ENCODE results near the gene KDM8. TPM values are rescaled to one million over a fixed set of nuclear protein-coding genes. Genes with fewer than 3 reads are reported as not detected.

Gene KDM8
- total RNA-seq (1 to 10 TPM; 4.2 to 7.2 TPM), polyA plus RNA-seq (ENCODE audit: insufficient read length in 2 of 2) (1 to 10 TPM; 9.2 to 9.7 TPM)
- long read RNA-seq, donor 1, partial matches to known transcripts = 0 of 2 reads
- long read RNA-seq, donor 1, other reads (novel, unspliced or antisense) = 0 of 2 reads
- long read RNA-seq, donor 2, partial matches to known transcripts = 0 of 1 reads
- long read RNA-seq, donor 2, other reads (novel, unspliced or antisense) = 0 of 1 reads
- long read RNA-seq, donor 3, partial matches to known transcripts = 29 of 52 reads
- long read RNA-seq, donor 3, other reads (novel, unspliced or antisense) = 23 of 52 reads
- long read RNA-seq, donor 4, partial matches to known transcripts = 0 of 1 reads
- long read RNA-seq, donor 4, other reads (novel, unspliced or antisense) = 0 of 1 reads

DNA sequence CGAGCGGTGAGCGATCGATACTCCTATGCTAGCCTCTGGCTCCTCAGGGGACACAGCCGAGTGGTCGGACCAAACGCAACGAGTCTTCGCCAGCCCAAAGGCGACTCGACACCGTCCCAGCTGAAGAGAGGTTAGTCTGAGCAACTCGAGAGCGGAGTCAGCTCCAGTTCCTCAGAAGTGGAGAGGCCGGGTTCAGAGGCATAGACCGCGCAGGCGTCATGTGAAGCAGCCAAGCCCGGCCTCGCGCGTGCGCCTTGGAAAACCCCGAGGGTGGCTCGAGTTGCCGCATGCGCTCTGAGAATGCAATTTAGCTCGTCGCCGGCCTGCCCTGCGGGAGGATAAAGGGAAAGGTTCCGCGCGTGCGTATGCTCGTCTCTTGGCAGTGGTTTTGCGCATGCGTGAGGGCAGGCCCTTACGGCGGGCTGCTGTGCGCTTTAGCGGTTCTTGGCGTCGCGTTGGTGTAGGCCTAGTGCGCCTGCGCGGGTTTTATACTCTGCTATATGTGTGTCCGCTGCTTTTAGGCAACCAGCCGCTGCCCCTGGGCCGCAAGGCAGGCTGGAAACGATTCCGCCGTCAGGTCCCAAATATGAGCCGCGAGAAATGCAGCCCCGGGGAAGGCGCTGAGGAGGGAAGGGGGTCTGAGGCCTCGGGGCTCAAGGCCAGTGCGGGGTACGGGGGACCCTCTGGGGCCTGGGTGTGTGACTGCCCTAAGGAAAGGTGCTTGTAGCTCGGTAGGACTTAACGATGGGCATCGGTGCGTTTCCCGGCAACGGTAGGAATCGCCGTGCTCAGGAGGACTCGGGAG lies at the start of gene KDM8:
Gene KDM8, plus strand, starts transcription at position 20 of the 805 bp plus-strand sequence. CDS start 6,598 bp downstream, outside the sequence.
- peaks cover 17% of the 10 kb centered on the region for H3K4me1 ChIP-seq (ENCODE audit: control insufficient read depth, insufficient read depth, low read length)
- H3K27me3 ChIP-seq (ENCODE audit: control insufficient read depth, insufficient read depth, low read length) = no peaks in the 10 kb centered on the region
- peak within 1 kb of the TSS; percentile 95 for H3K4me3 ChIP-seq (ENCODE audit: low read depth, low read length)
- 0% methylated on average over 70 of the region's 70 CpGs for WGBS (ENCODE audit: insufficient coverage)
- H3K9me3 ChIP-seq (ENCODE audit: control insufficient read depth, insufficient read depth, low read length) = no peaks in the 10 kb centered on the region
- no peaks in the 10 kb centered on the region for H3K36me3 ChIP-seq (ENCODE audit: control insufficient read depth, insufficient read depth, low read length)
- DNase-seq (ENCODE audit: low read depth in 4 of 6, low spot score in 6 of 6) = peak; percentile 99 to 100 (median 100)
- peak within 1 kb of the TSS; percentile 99 for H3K27ac ChIP-seq (ENCODE audit: low read depth, low read length)

DNA sequence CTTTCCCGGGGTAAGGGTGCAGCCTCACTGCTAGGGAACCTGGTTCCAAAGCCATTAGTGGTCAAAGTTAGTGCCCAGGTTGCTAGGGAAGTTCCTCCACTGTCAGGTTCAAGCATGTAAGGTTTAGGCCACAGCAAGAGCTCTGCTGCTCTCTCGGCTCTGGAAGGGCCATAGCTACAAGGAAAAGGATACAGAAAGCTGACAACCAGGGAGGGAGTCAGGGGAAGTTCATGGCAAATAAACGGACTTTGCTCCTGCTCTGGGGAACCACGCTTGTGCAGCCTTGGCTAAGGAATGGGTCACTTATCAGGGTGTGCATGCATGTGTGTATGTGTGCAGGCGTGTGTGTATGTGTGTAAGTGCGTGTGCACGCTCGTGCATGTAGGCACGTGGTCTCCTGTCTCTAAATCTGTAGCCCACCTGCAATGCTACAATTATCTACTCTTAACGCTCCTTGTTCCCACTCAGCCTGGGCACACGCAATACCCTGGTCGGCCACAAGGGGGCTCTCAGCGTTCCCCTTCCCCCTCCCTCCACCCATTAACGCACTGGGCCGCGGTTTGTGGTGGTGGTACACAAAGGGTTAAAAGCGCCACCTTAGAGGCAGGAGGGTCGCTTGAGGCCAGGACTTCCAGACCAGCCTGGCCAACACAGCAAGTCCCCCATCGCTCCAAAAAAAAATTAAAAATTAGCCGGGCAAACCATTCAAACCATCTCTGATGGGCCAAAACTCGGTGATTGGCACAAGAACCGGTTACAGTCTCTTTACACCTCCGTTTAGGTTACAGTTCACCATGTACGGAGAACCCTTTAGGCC lies 48.4 kb upstream of the KDM8 start:
- Histone ChIP-seq H3K9me3 (ENCODE audit: control insufficient read depth, insufficient read depth, low read length) (no peaks in the 10 kb centered on the region), H3K27ac (ENCODE audit: low read depth, low read length) (no peak overlapping the region), H3K4me1 (ENCODE audit: control insufficient read depth, insufficient read depth, low read length) (peaks cover 5% of the 10 kb centered on the region), H3K27me3 (ENCODE audit: control insufficient read depth, insufficient read depth, low read length) (no peaks in the 10 kb centered on the region), H3K4me3 (ENCODE audit: low read depth, low read length) (no peak overlapping the region), H3K36me3 (ENCODE audit: control insufficient read depth, insufficient read depth, low read length) (no peaks in the 10 kb centered on the region)
- WGBS (ENCODE audit: insufficient coverage) = 31% methylated on average over 12 of the region's 24 CpGs
- peak in 2 of 6 donors; percentile 54 to 62 for DNase-seq (ENCODE audit: low read depth in 4 of 6, low spot score in 6 of 6)

DNA sequence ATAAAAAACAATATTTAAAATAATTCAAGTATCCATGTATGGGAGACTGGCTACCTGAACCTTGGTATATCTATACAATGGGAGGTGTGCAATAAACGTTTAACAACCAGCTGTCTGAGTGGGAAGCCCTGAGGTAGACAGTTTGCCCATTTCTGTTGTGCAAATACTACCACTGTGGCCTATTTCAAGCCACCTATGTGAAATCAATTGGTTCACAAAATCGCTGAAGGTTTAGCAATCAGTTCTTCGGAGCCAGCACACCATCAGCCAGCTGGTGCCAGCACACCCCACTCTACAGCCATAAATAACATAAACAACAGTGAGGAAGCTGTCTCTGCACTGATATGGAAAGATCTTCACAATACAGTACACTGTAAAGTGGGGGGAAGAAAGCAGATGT lies 46.7 kb upstream of the KDM8 start:
- DNase-seq (ENCODE audit: low read depth in 4 of 6, low spot score in 6 of 6) = peak in 1 of 6 donors; percentile 74
- Histone ChIP-seq H3K36me3 (ENCODE audit: control insufficient read depth, insufficient read depth, low read length) (no peaks in the 10 kb centered on the region), H3K9me3 (ENCODE audit: control insufficient read depth, insufficient read depth, low read length) (no peaks in the 10 kb centered on the region), H3K27me3 (ENCODE audit: control insufficient read depth, insufficient read depth, low read length) (no peaks in the 10 kb centered on the region), H3K4me1 (ENCODE audit: control insufficient read depth, insufficient read depth, low read length) (peaks cover 5% of the 10 kb centered on the region), H3K4me3 (ENCODE audit: low read depth, low read length) (no peak overlapping the region), H3K27ac (ENCODE audit: low read depth, low read length) (no peak overlapping the region)
- WGBS (ENCODE audit: insufficient coverage) = 20% methylated on average over 1 of the region's 3 CpGs

DNA sequence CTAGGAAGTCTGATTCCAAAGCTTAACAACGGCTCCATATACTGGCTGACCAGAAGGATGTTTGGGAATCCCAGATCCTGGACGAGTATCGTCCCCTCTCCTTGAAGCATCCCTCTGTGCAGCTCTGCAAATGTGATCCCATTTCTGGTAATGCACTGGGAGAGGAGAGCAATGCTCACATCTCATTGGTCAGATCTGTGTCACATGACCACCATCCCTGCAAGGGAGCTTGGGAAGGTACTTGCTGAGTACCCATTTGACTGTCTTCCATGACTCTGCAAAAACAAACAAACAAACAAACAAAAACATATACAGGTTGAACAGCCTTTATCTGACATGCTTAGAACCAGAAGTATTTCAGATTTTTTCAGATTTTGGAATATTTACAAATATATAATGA lies 41.9 kb upstream of the KDM8 start:
- Histone ChIP-seq H3K27me3 (ENCODE audit: control insufficient read depth, insufficient read depth, low read length) (no peaks in the 10 kb centered on the region), H3K4me3 (ENCODE audit: low read depth, low read length) (no peak overlapping the region), H3K27ac (ENCODE audit: low read depth, low read length) (no peak overlapping the region), H3K4me1 (ENCODE audit: control insufficient read depth, insufficient read depth, low read length) (no peaks in the 10 kb centered on the region), H3K36me3 (ENCODE audit: control insufficient read depth, insufficient read depth, low read length) (no peaks in the 10 kb centered on the region), H3K9me3 (ENCODE audit: control insufficient read depth, insufficient read depth, low read length) (peaks cover 3% of the 10 kb centered on the region)
- WGBS (ENCODE audit: insufficient coverage) = 80% methylated on average over 2 of the region's 3 CpGs
- no peak for DNase-seq (ENCODE audit: low read depth in 4 of 6, low spot score in 6 of 6)

DNA sequence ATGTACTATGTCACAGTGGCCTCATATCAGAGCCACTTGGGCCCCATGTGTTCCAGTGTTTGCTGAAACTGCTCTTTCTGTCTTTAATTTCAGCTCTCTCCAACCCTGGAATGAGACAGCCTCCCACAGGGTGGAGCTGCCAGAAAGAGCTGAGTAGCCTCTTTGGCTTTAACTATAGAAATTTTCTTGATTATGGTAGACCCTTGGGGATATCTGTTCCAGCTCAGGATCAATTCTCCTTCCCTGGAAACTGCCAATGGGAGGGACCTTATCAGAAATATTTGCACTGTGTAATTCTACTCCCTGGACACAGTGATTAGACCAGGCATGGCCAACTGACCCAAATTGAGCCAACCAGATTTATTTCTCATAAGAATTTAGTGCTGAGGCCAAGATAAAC lies 39.0 kb upstream of the KDM8 start:
- DNase-seq (ENCODE audit: low read depth in 4 of 6, low spot score in 6 of 6) = no peak
- no peaks in the 10 kb centered on the region for H3K27me3 ChIP-seq (ENCODE audit: control insufficient read depth, insufficient read depth, low read length)
- no peaks in the 10 kb centered on the region for H3K36me3 ChIP-seq (ENCODE audit: control insufficient read depth, insufficient read depth, low read length)
- no peak overlapping the region for H3K27ac ChIP-seq (ENCODE audit: low read depth, low read length)
- peaks cover 3% of the 10 kb centered on the region for H3K9me3 ChIP-seq (ENCODE audit: control insufficient read depth, insufficient read depth, low read length)
- no peaks in the 10 kb centered on the region for H3K4me1 ChIP-seq (ENCODE audit: control insufficient read depth, insufficient read depth, low read length)
- no peak overlapping the region for H3K4me3 ChIP-seq (ENCODE audit: low read depth, low read length)

DNA sequence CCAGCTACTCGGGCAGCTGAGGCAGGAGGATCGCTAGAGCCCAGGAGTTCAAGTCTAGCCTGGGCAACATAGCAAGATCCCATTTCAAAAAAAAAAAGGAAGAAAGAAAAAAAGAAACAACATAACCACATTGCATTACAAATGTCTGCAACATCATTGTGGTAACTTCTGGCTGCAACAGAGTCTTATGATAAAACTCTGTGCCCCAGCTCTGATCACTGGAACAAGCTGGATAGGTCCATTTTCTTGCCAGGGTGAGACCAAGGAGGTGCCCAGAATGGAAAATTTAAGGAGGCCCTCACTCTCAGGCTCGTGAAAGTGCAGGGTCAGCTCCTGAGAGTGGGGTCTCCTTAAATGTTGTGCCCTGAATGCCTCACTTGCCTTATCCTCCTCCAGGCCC lies 37.8 kb upstream of the KDM8 start:
- Histone ChIP-seq H3K4me3 (ENCODE audit: low read depth, low read length) (no peak overlapping the region), H3K36me3 (ENCODE audit: control insufficient read depth, insufficient read depth, low read length) (no peaks in the 10 kb centered on the region), H3K27me3 (ENCODE audit: control insufficient read depth, insufficient read depth, low read length) (no peaks in the 10 kb centered on the region), H3K9me3 (ENCODE audit: control insufficient read depth, insufficient read depth, low read length) (peaks cover 3% of the 10 kb centered on the region), H3K4me1 (ENCODE audit: control insufficient read depth, insufficient read depth, low read length) (no peaks in the 10 kb centered on the region), H3K27ac (ENCODE audit: low read depth, low read length) (no peak overlapping the region)
- DNase-seq (ENCODE audit: low read depth in 4 of 6, low spot score in 6 of 6) = no peak
- WGBS (ENCODE audit: insufficient coverage) = 80% methylated on average over 1 of the region's 3 CpGs

DNA sequence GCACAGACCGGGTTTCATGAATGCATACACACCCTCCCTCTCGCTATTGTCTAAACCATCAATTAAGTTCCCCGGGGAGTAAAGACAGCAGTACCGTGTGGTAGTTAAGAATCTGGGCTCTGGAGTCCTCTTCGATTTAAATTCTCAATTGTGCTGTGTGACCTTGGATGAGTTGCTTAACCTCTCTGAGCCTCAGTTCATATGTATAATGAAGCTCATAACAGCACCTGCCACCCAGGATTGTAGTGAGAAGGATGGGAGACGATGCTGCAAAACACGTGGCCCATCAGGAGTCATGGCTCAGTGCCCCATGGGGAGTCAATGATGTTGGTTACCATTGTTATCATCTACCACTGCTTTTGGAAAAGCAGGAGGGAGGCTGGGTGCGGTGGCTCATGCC lies 34.5 kb upstream of the KDM8 start:
- no peaks in the 10 kb centered on the region for H3K36me3 ChIP-seq (ENCODE audit: control insufficient read depth, insufficient read depth, low read length)
- no peaks in the 10 kb centered on the region for H3K27me3 ChIP-seq (ENCODE audit: control insufficient read depth, insufficient read depth, low read length)
- H3K4me3 ChIP-seq (ENCODE audit: low read depth, low read length) = no peak overlapping the region
- 100% methylated on average over 1 of the region's 8 CpGs for WGBS (ENCODE audit: insufficient coverage)
- peaks cover 2% of the 10 kb centered on the region for H3K9me3 ChIP-seq (ENCODE audit: control insufficient read depth, insufficient read depth, low read length)
- H3K27ac ChIP-seq (ENCODE audit: low read depth, low read length) = no peak overlapping the region
- no peaks in the 10 kb centered on the region for H3K4me1 ChIP-seq (ENCODE audit: control insufficient read depth, insufficient read depth, low read length)
- no peak for DNase-seq (ENCODE audit: low read depth in 4 of 6, low spot score in 6 of 6)

DNA sequence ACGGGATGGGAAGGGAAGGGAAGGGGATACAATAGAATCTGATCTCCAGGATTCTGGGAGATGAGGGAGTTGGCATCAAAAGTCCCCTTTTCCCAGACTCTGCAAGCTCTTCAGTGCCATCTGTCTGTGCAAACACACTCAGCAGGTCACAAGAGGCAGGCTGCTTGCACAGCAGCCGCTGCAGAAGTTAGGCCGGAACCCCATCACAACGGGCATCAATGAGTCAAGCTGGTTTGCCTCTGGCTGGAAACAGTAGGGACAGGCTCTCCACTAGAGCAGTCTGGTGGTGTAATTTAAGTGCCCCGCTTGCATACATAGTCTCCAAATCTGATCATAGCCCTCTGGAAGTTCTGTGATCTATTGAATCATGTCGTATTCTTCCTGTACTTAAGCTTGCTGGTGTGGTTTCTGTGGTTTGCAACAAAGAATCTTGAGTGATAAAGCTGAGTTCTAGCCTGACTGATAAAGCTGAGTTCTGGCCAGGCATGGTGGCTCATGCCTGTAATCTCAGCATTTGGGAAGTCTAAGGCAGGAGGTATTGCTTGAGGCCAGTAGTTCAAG lies 33.7 kb upstream of the KDM8 start:
- WGBS (ENCODE audit: insufficient coverage) = 44% methylated on average over 4 of the region's 6 CpGs

DNA sequence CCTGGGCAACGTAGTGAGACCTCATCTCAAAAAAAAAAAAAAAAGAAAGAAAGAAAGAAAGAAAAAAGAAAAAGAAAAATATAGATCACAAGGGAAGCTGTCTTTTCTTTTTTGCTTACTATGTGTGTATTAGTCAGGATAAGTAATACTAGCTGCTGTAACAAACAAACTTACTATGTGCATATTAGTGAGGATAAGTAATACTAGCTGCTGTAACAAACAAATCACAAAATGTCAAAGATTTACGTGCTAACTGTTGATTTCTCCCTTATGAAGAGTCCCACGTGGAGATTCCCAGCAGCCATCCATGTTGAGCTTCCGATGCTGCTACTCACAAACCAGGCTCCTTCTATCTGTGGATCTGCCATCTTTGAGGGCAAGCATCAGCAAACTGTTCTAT lies 31.7 kb upstream of the KDM8 start:
- H3K27me3 ChIP-seq (ENCODE audit: control insufficient read depth, insufficient read depth, low read length) = no peaks in the 10 kb centered on the region
- no peak overlapping the region for H3K27ac ChIP-seq (ENCODE audit: low read depth, low read length)
- 87% methylated on average over 3 of the region's 4 CpGs for WGBS (ENCODE audit: insufficient coverage)
- H3K36me3 ChIP-seq (ENCODE audit: control insufficient read depth, insufficient read depth, low read length) = no peaks in the 10 kb centered on the region
- no peak for DNase-seq (ENCODE audit: low read depth in 4 of 6, low spot score in 6 of 6)
- no peak overlapping the region for H3K4me3 ChIP-seq (ENCODE audit: low read depth, low read length)
- no peaks in the 10 kb centered on the region for H3K4me1 ChIP-seq (ENCODE audit: control insufficient read depth, insufficient read depth, low read length)
- H3K9me3 ChIP-seq (ENCODE audit: control insufficient read depth, insufficient read depth, low read length) = no peaks in the 10 kb centered on the region

More for the DNA sequence above, 33.7 kb upstream of the KDM8 start:
- Histone ChIP-seq H3K27me3 (ENCODE audit: control insufficient read depth, insufficient read depth, low read length) (no peaks in the 10 kb centered on the region), H3K4me1 (ENCODE audit: control insufficient read depth, insufficient read depth, low read length) (no peaks in the 10 kb centered on the region), H3K4me3 (ENCODE audit: low read depth, low read length) (no peak overlapping the region), H3K27ac (ENCODE audit: low read depth, low read length) (no peak overlapping the region), H3K36me3 (ENCODE audit: control insufficient read depth, insufficient read depth, low read length) (no peaks in the 10 kb centered on the region), H3K9me3 (ENCODE audit: control insufficient read depth, insufficient read depth, low read length) (no peaks in the 10 kb centered on the region)
- DNase-seq (ENCODE audit: low read depth in 4 of 6, low spot score in 6 of 6) = peak in 2 of 6 donors; percentile 43 to 72

All from spinal cord (tissue), 10 donors.